ENCODE measurements around the gene JPH3. TPM values are rescaled to one million over a fixed set of nuclear protein-coding genes. Genes with fewer than 3 reads are reported as not detected.

The JPH3 gene
- total RNA-seq, 1 experiment from 2014 or later: 32.7 TPM

GRCh38 chr16:87658564-87659225, 56.4 kb downstream of the JPH3 start:
- H2BK120ac ChIP-seq (ENCODE audit: low read depth, low read length, poor library complexity, severe bottlenecking): no peak overlapping the region
- no peak overlapping the region for H2BK15ac ChIP-seq (ENCODE audit: low read depth, low read length)
- H2BK12ac ChIP-seq (ENCODE audit: insufficient read length, low read depth, low read length): no peak overlapping the region
- H3K79me1 ChIP-seq (ENCODE audit: insufficient read depth, low read depth, low read length, poor library complexity, severe bottlenecking): no peaks in the 10 kb centered on the region
- H3K4me3 Mint-ChIP-seq: peak overlapping the region; percentile 8 to 55; a peak in 2 of 5 replicates
- H3K79me2 ChIP-seq (ENCODE audit: insufficient read depth, low read length): no peaks in the 10 kb centered on the region
- H3K9me3 Mint-ChIP-seq: no peaks in the 10 kb centered on the region
- no peak overlapping the region for H3K56ac ChIP-seq (ENCODE audit: insufficient read length, low read depth, low read length)
- H4K20me1 ChIP-seq (ENCODE audit: control insufficient read depth, insufficient read depth, insufficient read length): peaks cover 2% of the 10 kb centered on the region
- no peak overlapping the region for H2AFZ ChIP-seq (ENCODE audit: low read length)
- H2BK20ac ChIP-seq (ENCODE audit: low read depth, low read length, poor library complexity, severe bottlenecking): no peak overlapping the region
- peaks cover 3 to 7% (median 6%) of the 10 kb centered on the region in 3 experiments; a peak in 5 of 7 replicates for H3K36me3 Mint-ChIP-seq (ENCODE audit: insufficient read depth in 1 of 3, low read depth in 3 of 3)
- peaks cover 35 to 65% of the 10 kb centered on the region in 2 experiments for H3K4me1 Mint-ChIP-seq
- no peaks in the 10 kb centered on the region for H3K27me3 Mint-ChIP-seq (ENCODE audit: low read depth)
- no peak overlapping the region for H3K4me2 ChIP-seq (ENCODE audit: insufficient read depth, insufficient read length, low read length)
- no peak overlapping the region for H3K4ac ChIP-seq (ENCODE audit: low read depth, low read length)
- H2BK5ac ChIP-seq (ENCODE audit: insufficient read length, low read length): no peak overlapping the region
- no peak overlapping the region for H3T11ph ChIP-seq (ENCODE audit: low read length)
- H3K27me3 ChIP-seq (ENCODE audit: insufficient read depth, low read length): no peaks in the 10 kb centered on the region
- H3K18ac ChIP-seq (ENCODE audit: insufficient read length, low read depth, low read length): no peak overlapping the region
- no peak overlapping the region for H3K14ac ChIP-seq (ENCODE audit: insufficient read depth, low read length)
- H3K23ac ChIP-seq (ENCODE audit: insufficient read length, low read depth, low read length): no peak overlapping the region
- no peaks in the 10 kb centered on the region for H3K23me2 ChIP-seq (ENCODE audit: insufficient read length, low read depth, low read length, poor library complexity, severe bottlenecking)
- peak; percentile 47 for DNase-seq
- no peaks in the 10 kb centered on the region; the same call in 1 of the 2 replicates for H3K4me1 ChIP-seq (ENCODE audit: insufficient read depth, low read length)
- no peak overlapping the region for H4K5ac ChIP-seq (ENCODE audit: insufficient read length, low read depth, low read length)
- H3K27ac ChIP-seq (ENCODE audit: insufficient read length, low read depth, low read length): no peak overlapping the region
- no peak for TF ChIP-seq CTCF (conservative IDR thresholded peaks at IDR 0.05)
- H4K91ac ChIP-seq (ENCODE audit: insufficient read length, low read depth, low read length): no peak overlapping the region
- no CpG with 5 or more reads among the region's 14 CpGs for WGBS (ENCODE audit: extremely low coverage, insufficient read length, low lambda C conversion rate)
- no peaks in the 10 kb centered on the region for H3K9me3 ChIP-seq (ENCODE audit: control insufficient read depth, low read depth, low read length)
- no peak overlapping the region for H4K8ac ChIP-seq (replicated peaks; ENCODE audit: insufficient read length, low read depth, low read length)
- H3K27ac Mint-ChIP-seq: peak overlapping the region; percentile 6 to 76 (median 33); a peak in 4 of 7 replicates
- no peak overlapping the region for H3K9ac ChIP-seq (ENCODE audit: extremely low read depth, insufficient read length, low read length)
- H2AK5ac ChIP-seq (ENCODE audit: insufficient read length, low read length): no peak overlapping the region

All from H9 (cell line).